ENCODE measurements around the gene SUSD4. TPM values are rescaled to one million over a fixed set of nuclear protein-coding genes. Genes with fewer than 3 reads are reported as not detected.

SUSD4 gene
- total and polyA plus RNA-seq, 10 of the 15 experiments (the other 5 are each of a cell fraction or from before 2014, with no cell fraction given): 0.13 to 1.1 (median 0.26) TPM; not detected in 3

DNA sequence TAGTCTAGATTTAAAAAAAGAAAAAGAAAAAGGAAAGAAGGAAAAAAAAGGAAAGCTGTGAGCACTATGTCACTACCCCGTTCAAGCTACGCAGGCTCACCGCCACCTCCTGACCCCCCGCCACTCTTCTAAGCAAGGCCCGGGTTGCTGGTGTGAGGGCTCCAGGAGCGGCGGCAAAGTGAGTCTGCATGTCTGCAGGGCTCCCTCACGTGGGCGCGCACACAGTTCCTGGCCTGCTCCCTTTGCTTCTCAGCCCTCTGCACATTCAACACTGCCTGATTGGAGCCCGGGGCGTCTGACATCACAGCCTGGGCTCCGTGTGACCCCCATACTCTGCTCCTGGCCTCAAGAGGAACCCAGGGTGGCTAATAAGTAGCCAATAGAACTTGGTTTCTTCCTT, 139.5 kb downstream of the SUSD4 start:
- H2AFZ ChIP-seq (ENCODE audit: control insufficient read depth, low read depth, low read length): no peak overlapping the region
- intact Hi-C loops (cut with micrococcal nuclease; ENCODE audit: unreplicated experiment) (no loop called here), in situ Hi-C loops (cut with MboI) (no loop called here)
- H3K4me1 ChIP-seq (ENCODE audit: control insufficient read depth, insufficient read depth, low read length): no peaks in the 10 kb centered on the region
- H3K27me3 ChIP-seq (replicated peaks in 1 of 2; ENCODE audit: control insufficient read depth in 2 of 2, insufficient read depth in 2 of 2, low read length in 1 of 2): no peaks in the 10 kb centered on the region; a peak in 2 of 4 replicates
- 67% methylated on average over 13 of the region's 13 CpGs for WGBS (ENCODE audit: insufficient coverage, insufficient replicate concordance, low lambda C conversion rate, missing lambda C conversion rate)
- H3K27ac ChIP-seq (ENCODE audit: control insufficient read depth, insufficient read depth): no peak overlapping the region
- no peaks in the 10 kb centered on the region for H3K79me2 ChIP-seq (ENCODE audit: control insufficient read depth, insufficient read depth, low read length)
- no peak overlapping the region for H3K4me2 ChIP-seq (ENCODE audit: control insufficient read depth, insufficient read depth)
- BruUV-seq (replicated peaks): no TSS peak
- POLR2A ChIA-PET: no interaction called here
- H3K36me3 ChIP-seq (ENCODE audit: control insufficient read depth in 2 of 2, insufficient read depth in 2 of 2, low read length in 1 of 2): no peaks in the 10 kb centered on the region
- H4K20me1 ChIP-seq (ENCODE audit: control insufficient read depth, insufficient read depth): no peaks in the 10 kb centered on the region
- no peaks in the 10 kb centered on the region; the same call in 2 of the 3 replicates for H3K9me3 ChIP-seq (replicated peaks; ENCODE audit: control insufficient read depth, insufficient read depth, low read length)
- no peak for ATAC-seq
- no peak overlapping the region for H3K9ac ChIP-seq (ENCODE audit: control insufficient read depth, insufficient read depth, low read length)
- no peak for DNase-seq (ENCODE audit: low read depth, low spot score)
- SMC1A ChIA-PET (ENCODE audit: uncharacterized antibody, unreplicated experiment): interaction anchor here (1.1 kb wide), 1 partner anchor 91 kb away, joined by 3 read pairs; no protein-coding TSS in a partner anchor
- RAD21 ChIA-PET (ENCODE audit: unreplicated experiment): interaction anchor here (0.6 kb wide), 1 partner anchor 482 kb away, joined by 3 read pairs; no protein-coding TSS in a partner anchor
- H3K4me3 ChIP-seq: no peak overlapping the region
- TF ChIP-seq SREBF1 (IDR thresholded peaks at IDR 0.05; ENCODE audit: low read length) (no peak), ZZZ3 (IDR thresholded peaks at IDR 0.05; ENCODE audit: control insufficient read depth, insufficient read length, low read depth) (no peak), DPF2 (IDR thresholded peaks at IDR 0.05) (no peak), IRF4 (IDR thresholded peaks at IDR 0.05; ENCODE audit: low read depth, low read length) (no peak), HDAC2 (IDR thresholded peaks at IDR 0.05) (no peak), JUND (IDR thresholded peaks at IDR 0.05; ENCODE audit: low read depth, low read length) (no peak), CHD4 (IDR thresholded peaks at IDR 0.05) (no peak), TCF12 (IDR thresholded peaks at IDR 0.05; ENCODE audit: low read depth, low read length) (no peak), NFIC (IDR thresholded peaks at IDR 0.05; ENCODE audit: low read depth, low read length) (no peak), HDGF (IDR thresholded peaks at IDR 0.05) (no peak), NFYB (IDR thresholded peaks at IDR 0.05; ENCODE audit: insufficient read depth, low read depth, low read length) (no peak), STAT1 (conservative IDR thresholded peaks at IDR 0.05) (no peak)
- TF ChIP-seq, protein P1, sequence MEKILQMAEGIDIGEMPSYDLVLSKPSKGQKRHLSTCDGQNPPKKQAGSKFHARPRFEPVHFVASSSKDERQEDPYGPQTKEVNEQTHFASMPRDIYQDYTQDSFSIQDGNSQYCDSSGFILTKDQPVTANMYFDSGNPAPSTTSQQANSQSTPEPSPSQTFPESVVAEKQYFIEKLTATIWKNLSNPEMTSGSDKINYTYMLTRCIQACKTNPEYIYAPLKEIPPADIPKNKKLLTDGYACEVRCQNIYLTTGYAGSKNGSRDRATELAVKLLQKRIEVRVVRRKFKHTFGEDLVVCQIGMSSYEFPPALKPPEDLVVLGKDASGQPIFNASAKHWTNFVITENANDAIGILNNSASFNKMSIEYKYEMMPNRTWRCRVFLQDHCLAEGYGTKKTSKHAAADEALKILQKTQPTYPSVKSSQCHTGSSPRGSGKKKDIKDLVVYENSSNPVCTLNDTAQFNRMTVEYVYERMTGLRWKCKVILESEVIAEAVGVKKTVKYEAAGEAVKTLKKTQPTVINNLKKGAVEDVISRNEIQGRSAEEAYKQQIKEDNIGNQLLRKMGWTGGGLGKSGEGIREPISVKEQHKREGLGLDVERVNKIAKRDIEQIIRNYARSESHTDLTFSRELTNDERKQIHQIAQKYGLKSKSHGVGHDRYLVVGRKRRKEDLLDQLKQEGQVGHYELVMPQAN (conservative IDR thresholded peaks at IDR 0.05): no peak
- TF ChIP-seq, protein P2, sequence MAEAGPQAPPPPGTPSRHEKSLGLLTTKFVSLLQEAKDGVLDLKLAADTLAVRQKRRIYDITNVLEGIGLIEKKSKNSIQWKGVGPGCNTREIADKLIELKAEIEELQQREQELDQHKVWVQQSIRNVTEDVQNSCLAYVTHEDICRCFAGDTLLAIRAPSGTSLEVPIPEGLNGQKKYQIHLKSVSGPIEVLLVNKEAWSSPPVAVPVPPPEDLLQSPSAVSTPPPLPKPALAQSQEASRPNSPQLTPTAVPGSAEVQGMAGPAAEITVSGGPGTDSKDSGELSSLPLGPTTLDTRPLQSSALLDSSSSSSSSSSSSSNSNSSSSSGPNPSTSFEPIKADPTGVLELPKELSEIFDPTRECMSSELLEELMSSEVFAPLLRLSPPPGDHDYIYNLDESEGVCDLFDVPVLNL (IDR thresholded peaks at IDR 0.05; ENCODE audit: low read depth, low read length): no peak
- TF ChIP-seq, protein P3, sequence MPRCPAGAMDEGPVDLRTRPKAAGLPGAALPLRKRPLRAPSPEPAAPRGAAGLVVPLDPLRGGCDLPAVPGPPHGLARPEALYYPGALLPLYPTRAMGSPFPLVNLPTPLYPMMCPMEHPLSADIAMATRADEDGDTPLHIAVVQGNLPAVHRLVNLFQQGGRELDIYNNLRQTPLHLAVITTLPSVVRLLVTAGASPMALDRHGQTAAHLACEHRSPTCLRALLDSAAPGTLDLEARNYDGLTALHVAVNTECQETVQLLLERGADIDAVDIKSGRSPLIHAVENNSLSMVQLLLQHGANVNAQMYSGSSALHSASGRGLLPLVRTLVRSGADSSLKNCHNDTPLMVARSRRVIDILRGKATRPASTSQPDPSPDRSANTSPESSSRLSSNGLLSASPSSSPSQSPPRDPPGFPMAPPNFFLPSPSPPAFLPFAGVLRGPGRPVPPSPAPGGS (IDR thresholded peaks at IDR 0.05; ENCODE audit: borderline replicate concordance, insufficient read depth, low read depth, low read length, poor library complexity, severe bottlenecking): no peak
- TF ChIP-seq, protein P4, sequence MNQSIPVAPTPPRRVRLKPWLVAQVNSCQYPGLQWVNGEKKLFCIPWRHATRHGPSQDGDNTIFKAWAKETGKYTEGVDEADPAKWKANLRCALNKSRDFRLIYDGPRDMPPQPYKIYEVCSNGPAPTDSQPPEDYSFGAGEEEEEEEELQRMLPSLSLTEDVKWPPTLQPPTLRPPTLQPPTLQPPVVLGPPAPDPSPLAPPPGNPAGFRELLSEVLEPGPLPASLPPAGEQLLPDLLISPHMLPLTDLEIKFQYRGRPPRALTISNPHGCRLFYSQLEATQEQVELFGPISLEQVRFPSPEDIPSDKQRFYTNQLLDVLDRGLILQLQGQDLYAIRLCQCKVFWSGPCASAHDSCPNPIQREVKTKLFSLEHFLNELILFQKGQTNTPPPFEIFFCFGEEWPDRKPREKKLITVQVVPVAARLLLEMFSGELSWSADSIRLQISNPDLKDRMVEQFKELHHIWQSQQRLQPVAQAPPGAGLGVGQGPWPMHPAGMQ (IDR thresholded peaks at IDR 0.05; ENCODE audit: borderline replicate concordance): no peak
- TF ChIP-seq, protein P5, sequence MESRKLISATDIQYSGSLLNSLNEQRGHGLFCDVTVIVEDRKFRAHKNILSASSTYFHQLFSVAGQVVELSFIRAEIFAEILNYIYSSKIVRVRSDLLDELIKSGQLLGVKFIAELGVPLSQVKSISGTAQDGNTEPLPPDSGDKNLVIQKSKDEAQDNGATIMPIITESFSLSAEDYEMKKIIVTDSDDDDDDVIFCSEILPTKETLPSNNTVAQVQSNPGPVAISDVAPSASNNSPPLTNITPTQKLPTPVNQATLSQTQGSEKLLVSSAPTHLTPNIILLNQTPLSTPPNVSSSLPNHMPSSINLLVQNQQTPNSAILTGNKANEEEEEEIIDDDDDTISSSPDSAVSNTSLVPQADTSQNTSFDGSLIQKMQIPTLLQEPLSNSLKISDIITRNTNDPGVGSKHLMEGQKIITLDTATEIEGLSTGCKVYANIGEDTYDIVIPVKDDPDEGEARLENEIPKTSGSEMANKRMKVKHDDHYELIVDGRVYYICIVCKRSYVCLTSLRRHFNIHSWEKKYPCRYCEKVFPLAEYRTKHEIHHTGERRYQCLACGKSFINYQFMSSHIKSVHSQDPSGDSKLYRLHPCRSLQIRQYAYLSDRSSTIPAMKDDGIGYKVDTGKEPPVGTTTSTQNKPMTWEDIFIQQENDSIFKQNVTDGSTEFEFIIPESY (IDR thresholded peaks at IDR 0.05): no peak
- FAIRE-seq: no peak
- CTCF ChIA-PET: interaction anchor here (1.2 kb wide), 1 partner anchor 101 kb away, joined by 3 read pairs; no protein-coding TSS in a partner anchor

Measured in GM12878 (cell line).